Peyer's patch (tissue), 4 donors: Measurements from ENCODE around the gene CAMKK2.

Source experiments
- CTCF ChIP-seq, 6 experiments: fragments of 450-650 bp in 4 of 6; fragments of 200-600 bp in 2 of 6; sonication (generic) in 1 of 6; IDR thresholded peaks; one replicate each; pipeline ENCODE4 v1.5.1; 2017 to 2019; ENCODE audit warnings: antibody characterized with exemption in 6 of 6, mild to moderate bottlenecking in 3 of 6, moderate library complexity in 1 of 6
- POLR2A ChIP-seq, 2 donors: fragments of 450-650 bp; IDR thresholded peaks; one replicate each; pipeline ENCODE4 v1.5.1; 2017; ENCODE audit warnings: antibody characterized with exemption in 2 of 2, mild to moderate bottlenecking in 2 of 2, moderate library complexity in 2 of 2

GRCh38 chr12:121219353-121219986, 77.0 kb downstream of the CAMKK2 start:
- TF ChIP-seq CTCF (IDR thresholded peaks at IDR 0.05): no peak
- TF ChIP-seq POLR2A (IDR thresholded peaks at IDR 0.05): no peak
